ENCODE data around the gene ENAH.

DNA sequence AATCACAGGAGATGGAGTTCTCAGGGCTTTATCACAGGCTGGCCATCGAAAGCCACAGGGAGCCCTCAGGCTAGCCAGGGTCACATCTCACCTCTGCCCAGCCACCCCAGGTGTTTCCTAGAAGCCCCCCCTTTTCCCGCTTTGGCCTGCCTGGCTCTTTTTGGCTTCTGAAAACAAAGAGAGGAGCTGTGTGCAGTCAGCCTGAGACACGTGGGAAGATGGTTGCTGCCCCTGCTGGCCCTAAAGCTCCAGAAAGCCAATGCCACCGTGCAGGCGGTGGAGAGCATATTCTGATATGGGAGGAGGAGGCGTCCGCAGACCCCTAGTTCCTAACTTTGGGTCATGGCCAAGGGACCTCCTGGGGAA lies 206.3 kb downstream of the ENAH start:
- TF ChIP-seq POLR2A (IDR thresholded peaks at IDR 0.05) (no peak), CTCF (IDR thresholded peaks at IDR 0.05) (no peak)

Data from uterus (tissue), 2 donors.